Measurements from ENCODE around the gene ABLIM1. TPM values are rescaled to one million over a fixed set of nuclear protein-coding genes. Genes with fewer than 3 reads are reported as not detected.

Gene ABLIM1
- polyA plus RNA-seq, 1 donor from 2014 or later: 10.1 TPM

DNA sequence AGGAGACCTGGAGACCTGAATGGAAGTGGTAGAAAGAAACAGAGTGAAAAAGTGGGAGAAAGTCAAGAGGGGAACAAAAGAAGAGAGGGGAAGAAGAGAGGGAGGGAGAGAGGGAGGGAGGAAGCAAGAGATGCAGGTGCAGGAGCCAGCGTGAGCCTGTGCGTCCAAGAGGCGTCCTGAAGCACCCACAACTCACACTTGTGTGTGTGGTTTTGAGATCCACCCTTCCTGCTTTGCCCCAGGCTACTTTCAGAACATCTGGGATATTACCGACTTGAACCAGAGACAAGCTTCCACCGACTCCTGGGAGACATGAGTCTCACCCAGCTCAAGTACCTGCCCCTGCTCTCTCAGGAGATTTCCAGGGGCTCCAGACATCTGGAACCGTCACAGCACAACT, 263.5 kb downstream of the ABLIM1 start:
- Histone ChIP-seq H3K9ac (ENCODE audit: low read length) (no peak overlapping the region), H2AFZ (ENCODE audit: low read depth, low read length) (no peak overlapping the region), H3K27ac (ENCODE audit: low read length) (no peak overlapping the region), H3K9me2 (ENCODE audit: insufficient read depth, low read length) (no peaks in the 10 kb centered on the region), H4K20me1 (ENCODE audit: insufficient read depth) (no peaks in the 10 kb centered on the region), H3K36me3 (ENCODE audit: insufficient read depth, low read length) (no peaks in the 10 kb centered on the region), H3K9me3 (ENCODE audit: low read length) (no peaks in the 10 kb centered on the region), H3K4me3 (ENCODE audit: low read length) (no peak overlapping the region), H3K79me2 (replicated peaks; ENCODE audit: insufficient read depth, low read length) (no peaks in the 10 kb centered on the region), H3K27me3 (ENCODE audit: insufficient read depth, low read depth, low read length) (no peaks in the 10 kb centered on the region), H3F3A (ENCODE audit: insufficient read depth, low read length, poor library complexity, severe bottlenecking) (no peaks in the 10 kb centered on the region), H3K4me2 (ENCODE audit: low read length) (no peak overlapping the region)
- TF ChIP-seq, protein P1, sequence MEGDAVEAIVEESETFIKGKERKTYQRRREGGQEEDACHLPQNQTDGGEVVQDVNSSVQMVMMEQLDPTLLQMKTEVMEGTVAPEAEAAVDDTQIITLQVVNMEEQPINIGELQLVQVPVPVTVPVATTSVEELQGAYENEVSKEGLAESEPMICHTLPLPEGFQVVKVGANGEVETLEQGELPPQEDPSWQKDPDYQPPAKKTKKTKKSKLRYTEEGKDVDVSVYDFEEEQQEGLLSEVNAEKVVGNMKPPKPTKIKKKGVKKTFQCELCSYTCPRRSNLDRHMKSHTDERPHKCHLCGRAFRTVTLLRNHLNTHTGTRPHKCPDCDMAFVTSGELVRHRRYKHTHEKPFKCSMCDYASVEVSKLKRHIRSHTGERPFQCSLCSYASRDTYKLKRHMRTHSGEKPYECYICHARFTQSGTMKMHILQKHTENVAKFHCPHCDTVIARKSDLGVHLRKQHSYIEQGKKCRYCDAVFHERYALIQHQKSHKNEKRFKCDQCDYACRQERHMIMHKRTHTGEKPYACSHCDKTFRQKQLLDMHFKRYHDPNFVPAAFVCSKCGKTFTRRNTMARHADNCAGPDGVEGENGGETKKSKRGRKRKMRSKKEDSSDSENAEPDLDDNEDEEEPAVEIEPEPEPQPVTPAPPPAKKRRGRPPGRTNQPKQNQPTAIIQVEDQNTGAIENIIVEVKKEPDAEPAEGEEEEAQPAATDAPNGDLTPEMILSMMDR (IDR thresholded peaks at IDR 0.05; ENCODE audit: poor library complexity, severe bottlenecking): no peak
- TF ChIP-seq EZH2 (IDR thresholded peaks at IDR 0.05; ENCODE audit: borderline replicate concordance, insufficient read depth, low read length, poor library complexity, severe bottlenecking): no peak
- TF ChIP-seq MXI1 (conservative IDR thresholded peaks at IDR 0.05; ENCODE audit: poor library complexity, severe bottlenecking): no peak
- TF ChIP-seq TAF1 (IDR thresholded peaks at IDR 0.05; ENCODE audit: low read depth): no peak
- no peak for TF ChIP-seq REST (IDR thresholded peaks at IDR 0.05; ENCODE audit: borderline replicate concordance)
- no peak for TF ChIP-seq EP300 (conservative IDR thresholded peaks at IDR 0.05; ENCODE audit: poor library complexity, severe bottlenecking)
- no peak for TF ChIP-seq RAD21 (conservative IDR thresholded peaks at IDR 0.05)
- TF ChIP-seq SMC3 (conservative IDR thresholded peaks at IDR 0.05; ENCODE audit: poor library complexity): no peak
- no peak for TF ChIP-seq POLR2AphosphoS5 (IDR thresholded peaks at IDR 0.05)

DNA sequence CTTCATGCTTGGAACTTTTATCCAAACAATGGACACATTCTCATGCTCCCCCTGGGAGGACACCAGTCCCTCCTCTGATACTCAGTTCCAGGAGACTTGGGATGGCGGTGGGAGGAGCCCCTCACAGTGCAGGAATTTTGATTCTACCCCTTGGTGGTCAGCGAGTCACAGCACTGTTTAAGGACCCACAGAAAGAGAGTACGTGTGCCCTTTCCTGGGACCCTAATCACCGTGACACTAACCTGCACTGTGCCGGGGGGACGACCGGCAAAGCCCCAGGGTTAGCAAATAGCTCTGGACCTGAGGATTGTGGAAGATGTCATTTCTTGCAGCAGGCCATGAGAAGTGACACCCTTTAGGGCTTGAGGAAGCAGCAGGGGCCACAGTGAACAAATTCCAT, 264.2 kb downstream of the ABLIM1 start:
- no peak overlapping the region for H3K4me3 ChIP-seq (ENCODE audit: low read length)
- no peaks in the 10 kb centered on the region for H3K9me2 ChIP-seq (ENCODE audit: insufficient read depth, low read length)
- H3K27ac ChIP-seq (ENCODE audit: low read length): no peak overlapping the region
- TF ChIP-seq EP300 (conservative IDR thresholded peaks at IDR 0.05; ENCODE audit: poor library complexity, severe bottlenecking) (no peak), RAD21 (conservative IDR thresholded peaks at IDR 0.05) (no peak), TAF1 (IDR thresholded peaks at IDR 0.05; ENCODE audit: low read depth) (no peak), EZH2 (IDR thresholded peaks at IDR 0.05; ENCODE audit: borderline replicate concordance, insufficient read depth, low read length, poor library complexity, severe bottlenecking) (no peak), POLR2AphosphoS5 (IDR thresholded peaks at IDR 0.05) (no peak), REST (IDR thresholded peaks at IDR 0.05; ENCODE audit: borderline replicate concordance) (no peak), SMC3 (conservative IDR thresholded peaks at IDR 0.05; ENCODE audit: poor library complexity) (no peak), MXI1 (conservative IDR thresholded peaks at IDR 0.05; ENCODE audit: poor library complexity, severe bottlenecking) (no peak)
- TF ChIP-seq, protein P1 (IDR thresholded peaks at IDR 0.05; ENCODE audit: poor library complexity, severe bottlenecking): no peak
- H3K36me3 ChIP-seq (ENCODE audit: insufficient read depth, low read length): no peaks in the 10 kb centered on the region
- no peaks in the 10 kb centered on the region for H3K9me3 ChIP-seq (ENCODE audit: low read length)
- no peak overlapping the region for H3K4me2 ChIP-seq (ENCODE audit: low read length)
- H3K27me3 ChIP-seq (ENCODE audit: insufficient read depth, low read depth, low read length): no peaks in the 10 kb centered on the region
- no peak overlapping the region for H3K9ac ChIP-seq (ENCODE audit: low read length)
- no peak overlapping the region for H2AFZ ChIP-seq (ENCODE audit: low read depth, low read length)
- H4K20me1 ChIP-seq (ENCODE audit: insufficient read depth): no peaks in the 10 kb centered on the region
- no peaks in the 10 kb centered on the region for H3K79me2 ChIP-seq (replicated peaks; ENCODE audit: insufficient read depth, low read length)
- no peaks in the 10 kb centered on the region for H3F3A ChIP-seq (ENCODE audit: insufficient read depth, low read length, poor library complexity, severe bottlenecking)
